GM20000 (cell line): ENCODE results near the gene CORO1C.
"Not testable (repeated sequence)": the region's sequence is repeated elsewhere in the genome, so short reads cannot be mapped to it uniquely, and the experiment has no call there.

Experiments used
- DNase-seq: peaks from one replicate; pipeline ENCODE4 v3.0.0; 2012; ENCODE audit warnings: low spot score
- CTCF ChIP-seq: IDR thresholded peaks from 2 replicates; pipeline ENCODE4 v1.5.1; 2012; ENCODE audit warnings: mild to moderate bottlenecking, control low read depth; ENCODE audit errors: extremely low read depth, missing control alignments

Gene CORO1C

GRCh38 chr12:108772247-108772646 lies 40.9 kb upstream of the CORO1C start:
- DNase-seq, result peak; percentile 70
- no peak for TF ChIP-seq CTCF

- DNase-seq, result not testable (repeated sequence)
Measured at GRCh38 chr12:108771835-108772234, 40.5 kb upstream of the CORO1C start.

- DNase-seq, result no peak
- no peak for TF ChIP-seq CTCF
Measured at GRCh38 chr12:108770963-108771362, 39.6 kb upstream of the CORO1C start.

GRCh38 chr12:108770269-108770829 lies 39.0 kb upstream of the CORO1C start:
- TF ChIP-seq CTCF, result no peak
- no peak for DNase-seq

- DNase-seq, result peak; percentile 54
- TF ChIP-seq CTCF, result no peak
Measured at GRCh38 chr12:108768591-108769500, 37.5 kb upstream of the CORO1C start.

- no peak for DNase-seq
- TF ChIP-seq CTCF, result no peak
Measured at GRCh38 chr12:108766294-108766693, 35.0 kb upstream of the CORO1C start.

GRCh38 chr12:108765289-108765764 lies 34.0 kb upstream of the CORO1C start:
- DNase-seq, result no peak

More at GRCh38 chr12:108765289-108765764, 34.0 kb upstream of the CORO1C start:
- TF ChIP-seq CTCF, result no peak
